ENCODE measurements around the gene ACSM6.

GRCh38 chr10:95261926-95262325, 67.9 kb downstream of the ACSM6 start:
- TF ChIP-seq POLR2AphosphoS5 (IDR thresholded peaks at IDR 0.05) (no peak), CTCF (IDR thresholded peaks at IDR 0.05) (no peak), POLR2A (IDR thresholded peaks at IDR 0.05) (no peak)

All from upper lobe of left lung (tissue), 4 donors.